Stimulated activated naive CD8-positive, alpha-beta T cell treated with anti-CD3 and anti-CD28 coated beads, Interleukin-15, Interleukin-2, amounts not matched to agents 100 U/mL and 50 U/mL, for 24 hours (primary cell): Measurements from ENCODE around the gene PKD2.
"Not testable (repeated sequence)": the region's sequence is repeated elsewhere in the genome, so short reads cannot be mapped to it uniquely, and the experiment has no call there.

Source experiments
- ATAC-seq: fragments of 150-1000 bp; cut with Tn5 transposase; one replicate; pipeline ENCODE4 v1.10.0; 2021
- DNase-seq: peaks from one replicate; pipeline ENCODE4 v3.0.0; 2021

The PKD2 gene

DNA sequence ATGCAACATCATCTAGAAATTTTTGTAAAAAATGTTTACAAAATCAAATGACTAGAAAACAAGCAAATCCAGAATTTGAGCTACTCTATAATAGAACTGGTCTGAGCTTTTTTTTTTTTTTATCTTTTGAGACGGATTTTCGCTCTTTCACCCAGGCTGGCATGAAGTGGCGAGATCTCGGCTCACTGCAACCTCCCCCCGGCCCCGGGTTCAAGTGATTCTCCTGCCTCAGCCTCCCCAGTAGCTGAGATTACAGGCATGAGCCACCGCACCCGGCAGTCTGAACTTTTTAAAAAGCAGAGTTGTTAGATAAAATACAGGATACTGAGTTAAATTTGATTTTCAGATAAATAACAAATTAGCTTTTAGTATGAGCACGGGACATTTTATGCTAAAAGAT lies 20.9 kb upstream of the PKD2 start:
- ATAC-seq (no peak), DNase-seq (no peak)

GRCh38 chr4:87989765-87990164 lies 17.7 kb upstream of the PKD2 start:
- no peak for DNase-seq
- ATAC-seq: no peak

DNA sequence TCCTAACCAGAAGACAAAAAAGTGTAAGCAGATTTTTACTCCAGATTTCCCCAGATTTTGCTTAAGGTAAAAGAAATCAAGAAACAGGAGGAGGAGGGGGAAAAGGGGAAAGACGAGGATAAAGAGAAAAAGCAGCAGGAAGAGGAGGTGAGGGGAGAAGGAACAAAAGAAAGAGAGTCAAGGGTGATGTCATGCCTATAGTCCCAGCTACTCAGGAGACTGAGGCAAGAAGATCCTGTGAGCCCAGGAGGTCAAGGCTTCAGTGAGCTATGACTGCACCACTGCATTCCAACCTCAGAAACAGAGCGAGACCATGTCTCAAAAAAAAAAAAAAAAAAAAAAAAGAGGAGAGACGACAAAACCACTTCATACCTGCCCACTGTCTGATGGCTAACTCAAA lies 12.0 kb upstream of the PKD2 start:
- DNase-seq: no peak

GRCh38 chr4:87999191-87999691 lies 8.2 kb upstream of the PKD2 start:
- DNase-seq, ATAC-seq: not testable (repeated sequence)

More for the DNA sequence above, 12.0 kb upstream of the PKD2 start:
- no peak for ATAC-seq

DNA sequence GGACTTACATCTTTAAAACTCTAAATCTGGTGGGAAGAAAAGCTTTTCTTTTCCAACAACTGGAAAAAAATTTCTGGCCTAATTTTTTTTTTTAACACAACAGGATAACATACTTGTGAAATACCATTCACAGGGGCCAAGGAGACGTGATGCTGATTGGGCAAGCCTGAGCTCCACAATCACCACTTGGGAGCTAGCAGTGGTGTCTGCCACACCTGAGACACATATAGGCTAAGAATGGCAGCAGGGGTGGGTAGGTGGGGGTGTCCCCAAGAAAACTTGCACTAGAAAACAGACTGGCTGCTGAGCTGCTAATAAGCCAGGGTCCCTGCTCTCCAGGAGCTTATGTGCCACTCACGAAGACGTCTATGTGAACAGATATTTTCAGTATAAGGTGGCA lies 5.6 kb upstream of the PKD2 start:
- ATAC-seq: no peak

DNA sequence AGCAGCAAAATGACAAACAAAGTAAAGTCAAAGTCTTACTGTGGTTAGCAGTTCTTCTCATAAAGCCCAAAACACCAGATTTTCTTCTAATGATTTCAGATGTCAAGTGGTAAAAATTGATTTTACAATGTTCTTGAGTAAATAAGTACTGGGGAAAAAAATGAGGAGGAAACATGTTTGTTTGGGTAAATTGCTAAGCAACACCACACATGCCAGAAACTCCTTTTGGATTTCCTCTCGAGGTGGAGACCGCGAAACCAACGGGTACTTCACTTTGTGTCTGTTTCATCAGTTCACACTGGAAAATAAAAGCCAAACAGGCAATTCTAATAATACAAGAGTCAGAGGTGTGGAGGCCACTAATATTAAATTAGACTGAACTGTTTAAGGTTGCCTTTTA lies 4.6 kb upstream of the PKD2 start:
- DNase-seq: no peak
- no peak for ATAC-seq

More for the DNA sequence above, 5.6 kb upstream of the PKD2 start:
- DNase-seq: no peak

DNA sequence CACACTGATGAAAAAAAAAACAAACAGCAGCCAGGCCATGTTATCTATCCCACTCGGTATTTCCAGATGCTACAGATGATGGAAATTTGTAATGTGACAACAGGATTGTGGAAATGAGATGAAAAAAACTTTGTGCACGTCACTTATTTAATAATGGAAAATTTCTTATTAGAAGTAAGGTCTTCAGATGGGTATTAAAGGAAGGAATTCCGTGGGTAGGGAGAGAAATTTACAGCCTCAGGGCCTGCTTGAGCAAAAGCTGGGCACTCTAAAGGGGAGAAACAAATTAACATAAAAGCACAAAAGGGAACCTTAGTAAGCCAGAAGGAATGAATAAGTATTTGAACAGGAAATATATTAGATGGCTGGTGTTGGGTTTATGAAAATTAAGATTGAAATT lies 4.2 kb upstream of the PKD2 start:
- DNase-seq: no peak

DNA sequence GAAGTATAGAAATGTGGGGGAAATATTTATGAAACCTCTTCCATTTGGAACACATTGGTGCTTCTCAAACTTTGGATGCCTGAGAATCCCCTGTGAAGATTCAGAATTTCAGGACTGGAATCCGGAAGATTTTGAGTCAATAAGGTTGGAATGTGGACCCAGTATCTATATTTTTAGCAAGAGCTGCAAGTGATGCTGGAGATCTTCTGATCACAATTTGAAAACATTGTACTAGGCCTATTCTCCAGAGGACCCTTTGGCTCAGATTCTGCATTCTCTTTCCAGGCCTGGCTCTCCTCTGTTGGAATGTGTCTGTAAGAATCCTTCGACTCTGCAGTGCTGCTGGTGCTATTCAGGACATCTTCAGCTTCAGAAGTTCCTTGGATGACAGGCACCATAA lies 2.4 kb upstream of the PKD2 start:
- no peak for ATAC-seq
- no peak for DNase-seq

More for the DNA sequence above, 4.2 kb upstream of the PKD2 start:
- no peak for ATAC-seq

DNA sequence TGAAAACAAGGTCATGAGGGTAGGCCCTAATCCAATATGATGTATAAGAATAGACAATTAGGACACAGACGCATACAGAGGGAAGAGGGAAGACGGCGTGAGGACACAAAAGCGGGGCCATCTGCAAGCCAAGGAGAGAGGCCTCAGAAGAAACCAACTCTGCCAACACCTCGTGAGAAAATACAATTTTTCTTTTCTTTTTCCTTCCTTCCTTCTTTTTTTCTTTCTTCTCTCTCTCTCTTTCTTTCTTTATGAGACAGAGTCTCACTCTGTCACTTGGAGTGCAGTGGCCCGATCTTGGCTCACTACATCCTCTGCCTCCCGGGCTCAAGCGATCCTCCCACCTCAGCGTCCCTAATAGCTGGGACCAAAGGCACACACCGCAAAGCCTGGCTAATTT lies 1.5 kb upstream of the PKD2 start:
- no peak for ATAC-seq
- DNase-seq: no peak

GRCh38 chr4:88006956-88007303 lies 505 bp upstream of the PKD2 start:
- DNase-seq (no peak), ATAC-seq (no peak)

- DNase-seq (peak; percentile 35), ATAC-seq (peak; percentile 25)
Measured at GRCh38 chr4:88008122-88008742, 797 bp downstream of the PKD2 start.

GRCh38 chr4:88008743-88009171 lies 1.3 kb downstream of the PKD2 start:
- DNase-seq: no peak
- ATAC-seq: no peak

- DNase-seq: no peak
Measured at GRCh38 chr4:88009871-88010270, 2.4 kb downstream of the PKD2 start.

DNA sequence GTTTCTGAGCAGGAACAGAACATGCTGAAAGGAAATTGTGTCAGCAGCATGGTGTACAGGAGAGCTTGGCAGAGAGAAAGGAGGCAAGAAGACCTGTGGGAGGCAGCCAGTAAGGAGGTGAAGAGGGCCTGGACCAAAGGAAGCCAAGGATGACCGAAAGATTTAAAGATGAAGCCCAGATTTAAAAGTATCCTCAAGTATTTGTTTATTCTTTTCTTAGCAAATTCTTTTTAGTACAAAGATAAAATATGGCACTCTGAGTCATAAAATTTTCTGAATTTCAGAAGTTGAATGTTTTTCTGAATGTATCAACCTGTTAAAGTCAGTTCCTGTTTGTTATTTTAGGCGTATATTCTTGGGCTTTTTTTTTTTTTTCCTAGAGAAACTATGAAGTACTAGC lies 3.5 kb downstream of the PKD2 start:
- ATAC-seq (no peak), DNase-seq (no peak)

More at GRCh38 chr4:88009871-88010270, 2.4 kb downstream of the PKD2 start:
- no peak for ATAC-seq

DNA sequence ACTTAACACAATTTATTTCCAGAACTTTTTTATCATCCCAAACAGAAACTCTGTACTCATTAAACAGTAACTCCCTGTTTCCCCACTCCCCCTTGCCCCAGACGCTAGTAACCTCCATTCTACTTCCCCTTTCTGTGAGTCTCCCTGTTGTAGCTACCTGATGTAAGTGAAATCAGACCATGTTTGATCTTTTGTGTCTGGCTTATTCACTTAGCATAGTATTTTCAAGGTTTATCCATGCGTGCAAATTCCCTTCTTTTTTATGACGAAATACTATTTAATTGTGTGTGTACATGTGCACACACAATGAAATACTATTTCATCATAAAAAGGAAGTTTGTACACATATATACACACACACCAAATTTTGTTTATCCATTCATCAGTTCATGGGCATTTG lies 5.2 kb downstream of the PKD2 start:
- no peak for ATAC-seq
- no peak for DNase-seq

DNA sequence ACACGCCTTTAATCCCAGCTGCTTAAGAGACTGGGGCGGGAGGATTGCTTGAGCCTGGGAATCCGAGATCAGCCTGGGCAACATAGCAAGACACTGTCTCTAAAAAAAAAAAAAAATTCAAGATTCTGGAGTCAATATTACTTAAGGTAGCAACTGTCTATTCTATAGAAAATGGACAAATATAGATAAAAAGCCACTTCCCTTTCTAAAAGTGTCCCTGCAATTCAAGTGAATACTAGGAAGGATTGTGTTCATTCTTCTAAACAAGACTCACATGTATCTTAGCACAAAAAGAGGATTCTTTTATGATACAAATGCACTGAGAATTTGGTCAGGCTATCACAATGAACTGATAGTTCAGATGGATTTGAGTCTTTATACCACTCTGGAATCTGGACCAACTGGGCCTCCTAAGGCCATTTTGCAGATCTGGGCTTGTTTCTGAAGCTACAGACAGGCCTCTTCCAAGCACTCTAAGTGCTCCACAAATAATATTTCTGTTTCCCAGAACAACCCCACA lies 7.0 kb downstream of the PKD2 start:
- no peak for ATAC-seq
- DNase-seq: no peak

- DNase-seq: no peak
- no peak for ATAC-seq
Measured at GRCh38 chr4:88015659-88016295, 8.3 kb downstream of the PKD2 start.

DNA sequence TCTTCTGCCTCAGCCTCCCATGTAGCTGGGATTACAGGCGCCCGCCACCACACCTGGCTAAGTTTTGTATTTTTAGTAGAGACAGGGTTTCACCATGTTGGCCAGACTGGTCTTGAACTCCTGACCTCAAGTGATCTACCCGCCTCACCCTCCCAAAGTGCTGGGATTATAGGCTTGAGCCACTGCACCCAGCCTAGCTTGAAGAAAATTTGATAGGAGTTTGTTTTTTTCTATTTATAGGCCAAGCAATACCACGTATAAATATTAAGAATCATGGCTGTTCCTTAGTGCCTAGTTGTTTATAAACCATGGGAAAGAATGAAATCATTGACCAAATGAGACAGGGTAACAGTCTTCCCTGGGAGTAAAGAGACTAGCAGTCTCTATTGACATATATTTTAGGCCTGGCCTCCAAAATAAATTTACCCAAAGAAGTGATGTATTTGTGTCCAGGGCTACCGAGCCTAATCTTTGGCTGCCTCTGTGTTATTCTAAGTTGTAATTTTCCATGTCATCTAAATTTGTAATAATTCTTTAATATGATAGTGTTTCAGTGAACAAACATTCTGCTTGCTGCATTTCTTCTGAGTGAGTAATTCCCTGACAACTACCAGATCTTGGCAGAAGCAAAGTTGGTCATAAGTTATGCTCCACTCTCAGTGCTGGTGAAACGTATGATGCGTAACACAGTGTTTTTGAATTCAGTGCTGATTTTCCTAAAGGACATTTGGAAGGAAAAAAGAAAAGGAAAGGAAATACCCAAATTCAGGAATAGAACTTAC lies 10.3 kb downstream of the PKD2 start:
- DNase-seq (no peak), ATAC-seq (no peak)

- DNase-seq: no peak
- ATAC-seq: no peak
Measured at GRCh38 chr4:88018466-88018865, 11.0 kb downstream of the PKD2 start.

- DNase-seq (no peak), ATAC-seq (no peak)
Measured at GRCh38 chr4:88021824-88022223, 14.4 kb downstream of the PKD2 start.

- ATAC-seq: no peak
- no peak for DNase-seq
Measured at GRCh38 chr4:88022289-88022688, 14.9 kb downstream of the PKD2 start.

GRCh38 chr4:88025868-88026661 lies 18.6 kb downstream of the PKD2 start:
- not testable (repeated sequence) for ATAC-seq

More at GRCh38 chr4:88025868-88026661, 18.6 kb downstream of the PKD2 start:
- not testable (repeated sequence) for DNase-seq
